Coronary artery (tissue), 2 donors: Measurements from ENCODE around the gene MICAL2.
A peak's percentile ranks its signal among the peaks of the same experiment; 100 is the strongest.

Experiments used
- DNase-seq: peaks from one replicate; pipeline ENCODE4 v3.0.0-alpha.2; 2017; ENCODE audit warnings: low spot score
- H3K27ac ChIP-seq, 2 donors: fragments of 200-600 bp; sonication (generic); one replicate each; pipeline ENCODE4 v1.5.1; 2016 to 2019
- H3K4me3 ChIP-seq: fragments of 200-600 bp; sonication (generic); 2 replicates; pipeline ENCODE4 v1.5.1; 2016; ENCODE audit warnings: mild to moderate bottlenecking, moderate library complexity
- TF ChIP-seq, protein P1 (sequence below): fragments of 200-600 bp; sonication (generic); IDR thresholded peaks from one replicate; pipeline ENCODE4 v1.5.1; 2019; ENCODE audit warnings: antibody characterized with exemption

Gene MICAL2

DNA sequence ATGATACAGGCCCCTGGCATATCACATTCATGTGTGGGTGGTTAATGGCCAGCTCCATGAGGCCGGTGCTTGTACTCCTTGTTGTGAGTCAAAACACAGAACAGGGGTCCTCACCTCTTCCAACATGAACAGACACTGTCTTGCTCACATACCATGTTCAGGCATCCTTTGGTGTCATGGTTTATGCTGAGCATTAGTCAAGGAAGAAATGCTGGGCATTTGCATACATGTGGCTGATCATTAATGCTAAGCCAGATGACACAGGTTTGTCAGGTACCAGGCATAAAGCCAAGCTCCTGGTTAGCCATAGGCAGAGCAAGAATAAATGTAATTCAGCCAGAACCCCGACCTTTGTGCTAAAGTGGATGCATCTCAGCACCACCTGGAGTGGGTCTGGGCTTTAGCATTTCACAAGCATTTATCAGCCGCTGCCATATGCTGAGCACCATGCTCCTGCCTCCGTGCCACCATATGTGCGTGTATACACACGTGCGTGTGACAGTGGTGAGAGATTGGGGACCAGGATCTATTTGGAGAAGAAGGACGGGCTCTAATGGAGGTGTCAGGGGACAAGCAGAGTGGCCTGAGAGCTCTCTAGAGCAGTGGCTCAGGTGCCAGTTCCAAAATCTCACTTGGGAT is 55.0 kb downstream of the MICAL2 start:
- H3K27ac ChIP-seq = peak overlapping the region; percentile 93 to 99

GRCh38 chr11:12166299-12167060 is 56.1 kb downstream of the MICAL2 start:
- Histone ChIP-seq H3K27ac (peak overlapping the region; percentile 93 to 99), H3K4me3 (peak overlapping the region; percentile 37)
- DNase-seq = no peak
- TF ChIP-seq, protein P1, sequence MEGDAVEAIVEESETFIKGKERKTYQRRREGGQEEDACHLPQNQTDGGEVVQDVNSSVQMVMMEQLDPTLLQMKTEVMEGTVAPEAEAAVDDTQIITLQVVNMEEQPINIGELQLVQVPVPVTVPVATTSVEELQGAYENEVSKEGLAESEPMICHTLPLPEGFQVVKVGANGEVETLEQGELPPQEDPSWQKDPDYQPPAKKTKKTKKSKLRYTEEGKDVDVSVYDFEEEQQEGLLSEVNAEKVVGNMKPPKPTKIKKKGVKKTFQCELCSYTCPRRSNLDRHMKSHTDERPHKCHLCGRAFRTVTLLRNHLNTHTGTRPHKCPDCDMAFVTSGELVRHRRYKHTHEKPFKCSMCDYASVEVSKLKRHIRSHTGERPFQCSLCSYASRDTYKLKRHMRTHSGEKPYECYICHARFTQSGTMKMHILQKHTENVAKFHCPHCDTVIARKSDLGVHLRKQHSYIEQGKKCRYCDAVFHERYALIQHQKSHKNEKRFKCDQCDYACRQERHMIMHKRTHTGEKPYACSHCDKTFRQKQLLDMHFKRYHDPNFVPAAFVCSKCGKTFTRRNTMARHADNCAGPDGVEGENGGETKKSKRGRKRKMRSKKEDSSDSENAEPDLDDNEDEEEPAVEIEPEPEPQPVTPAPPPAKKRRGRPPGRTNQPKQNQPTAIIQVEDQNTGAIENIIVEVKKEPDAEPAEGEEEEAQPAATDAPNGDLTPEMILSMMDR = no peak

More for the DNA sequence above, 55.0 kb downstream of the MICAL2 start:
- TF ChIP-seq, protein P1 = no peak
- no peak overlapping the region for H3K4me3 ChIP-seq
- DNase-seq = peak; percentile 58

DNA sequence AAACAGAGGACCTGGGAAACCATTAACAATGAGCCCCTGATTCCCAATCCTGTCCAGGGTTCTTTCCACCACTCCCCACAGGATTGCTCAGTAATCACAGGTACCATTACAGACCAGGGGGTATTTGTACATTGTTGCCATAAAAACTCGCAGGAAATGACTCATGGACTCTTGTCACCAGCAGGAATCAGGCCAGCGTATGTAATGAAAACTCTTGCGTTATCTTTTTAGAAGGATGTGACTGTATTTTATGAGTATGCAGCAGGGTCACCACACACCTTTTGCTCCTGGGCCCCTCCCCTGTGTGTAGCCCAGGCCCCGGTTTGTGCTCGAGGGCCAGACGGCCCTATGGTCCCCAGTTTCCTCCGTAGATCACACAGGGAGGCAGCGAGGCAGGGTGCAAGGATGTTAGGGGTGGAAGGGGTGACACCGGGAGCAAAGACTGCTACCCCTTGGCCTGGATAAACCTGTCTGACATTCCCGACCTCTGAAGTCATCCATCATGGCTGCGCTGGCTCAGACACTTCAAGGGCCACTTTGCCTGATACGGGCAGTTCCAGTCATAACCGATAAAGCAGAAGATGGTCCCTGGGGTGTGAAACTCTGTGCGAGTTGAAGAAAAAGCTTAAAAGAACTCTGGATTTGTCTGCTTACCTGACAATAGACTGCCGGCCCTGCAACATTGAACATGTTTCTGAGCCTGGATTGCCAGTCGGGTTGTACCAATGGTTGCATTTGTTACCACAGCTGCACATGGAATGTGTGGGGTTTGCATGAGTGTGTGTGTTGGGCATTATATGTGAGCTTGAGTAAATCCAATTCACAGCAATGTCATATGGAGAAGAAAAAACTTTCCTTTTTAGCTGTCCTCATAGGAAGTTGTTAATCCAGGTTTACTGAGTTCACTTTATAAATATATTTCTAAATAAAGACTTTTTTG is 56.9 kb downstream of the MICAL2 start:
- TF ChIP-seq, protein P1 = no peak
- peak overlapping the region; percentile 93 to 99 for H3K27ac ChIP-seq
- H3K4me3 ChIP-seq = peak overlapping the region; percentile 37
- DNase-seq = peak; percentile 78

DNA sequence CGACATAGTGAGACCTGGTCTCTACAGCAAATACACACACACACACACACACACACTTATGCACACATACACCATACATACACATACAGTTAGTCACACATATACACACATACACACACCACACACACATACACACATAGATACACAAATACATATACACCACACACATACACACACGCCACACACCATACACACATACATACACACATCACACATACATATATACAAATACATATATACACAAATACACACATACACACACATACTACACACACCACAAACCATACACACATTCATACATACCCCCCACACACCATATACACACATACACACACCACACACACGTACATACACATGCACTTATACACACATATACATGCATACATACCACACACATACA is 57.7 kb downstream of the MICAL2 start:
- DNase-seq = no peak
- Histone ChIP-seq H3K27ac (peak overlapping the region; percentile 93 to 99), H3K4me3 (no peak overlapping the region)
- TF ChIP-seq, protein P1 = no peak

- TF ChIP-seq, protein P1 = no peak
- Histone ChIP-seq H3K4me3 (no peak overlapping the region), H3K27ac (peak overlapping the region; percentile 64 to 86)
- peak; percentile 52 for DNase-seq
Measured at GRCh38 chr11:12169822-12170221, 59.4 kb downstream of the MICAL2 start.

GRCh38 chr11:12170501-12170900 is 60.1 kb downstream of the MICAL2 start:
- Histone ChIP-seq H3K27ac (peak overlapping the region; percentile 64 to 86), H3K4me3 (peak overlapping the region; percentile 2)
- DNase-seq = no peak
- TF ChIP-seq, protein P1 = no peak
